ENCODE results near the gene ADCY1. TPM values are rescaled to one million over a fixed set of nuclear protein-coding genes. Genes with fewer than 3 reads are reported as not detected.

Gene ADCY1
- total and polyA plus RNA-seq, 2 donors from 2014 or later = 2.9 to 3.7 TPM

DNA sequence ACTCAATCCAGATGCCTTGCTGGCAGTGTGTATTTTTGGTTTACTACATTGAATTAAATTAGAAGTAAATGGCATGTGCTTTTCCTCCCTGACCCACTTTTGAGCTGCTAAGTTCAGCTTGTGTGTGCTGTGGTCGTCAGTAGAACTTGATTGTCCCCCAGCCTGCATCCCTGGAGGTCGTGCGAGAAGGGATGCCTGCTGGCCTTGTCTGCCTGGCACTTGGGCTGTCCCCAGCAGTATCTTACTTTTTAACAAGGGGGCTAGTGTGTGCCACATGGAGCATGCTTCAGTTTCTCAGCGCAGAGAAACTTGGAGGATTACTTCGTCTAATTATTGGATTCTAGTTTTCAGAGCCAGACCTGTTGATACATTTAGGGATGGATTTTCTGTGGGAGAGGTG is 80.2 kb downstream of the ADCY1 start:
- Histone ChIP-seq H3K27me3 (ENCODE audit: control insufficient read depth, insufficient read depth, low read length) (no peaks in the 10 kb centered on the region), H3K9me3 (ENCODE audit: control insufficient read depth in 2 of 3, insufficient read depth in 1 of 3, low read length in 3 of 3) (no peaks in the 10 kb centered on the region), H3K4me1 (ENCODE audit: control insufficient read depth in 2 of 3, insufficient read depth in 2 of 3, low read depth in 1 of 3, low read length in 3 of 3) (no peaks in the 10 kb centered on the region), H3K4me3 (ENCODE audit: low read length in 3 of 3) (no peak overlapping the region), H3K9ac (ENCODE audit: low read length in 3 of 3) (no peak overlapping the region), H3K27ac (ENCODE audit: low read depth in 2 of 2, low read length in 2 of 2) (no peak overlapping the region), H3K36me3 (ENCODE audit: control insufficient read depth in 2 of 3, insufficient read depth in 3 of 3, low read length in 3 of 3) (no peaks in the 10 kb centered on the region)
- intact Hi-C loops (cut with DNase I) = no loop called here
- FAIRE-seq (no peak), DNase-seq (no peak)
- TF ChIP-seq, protein P1, sequence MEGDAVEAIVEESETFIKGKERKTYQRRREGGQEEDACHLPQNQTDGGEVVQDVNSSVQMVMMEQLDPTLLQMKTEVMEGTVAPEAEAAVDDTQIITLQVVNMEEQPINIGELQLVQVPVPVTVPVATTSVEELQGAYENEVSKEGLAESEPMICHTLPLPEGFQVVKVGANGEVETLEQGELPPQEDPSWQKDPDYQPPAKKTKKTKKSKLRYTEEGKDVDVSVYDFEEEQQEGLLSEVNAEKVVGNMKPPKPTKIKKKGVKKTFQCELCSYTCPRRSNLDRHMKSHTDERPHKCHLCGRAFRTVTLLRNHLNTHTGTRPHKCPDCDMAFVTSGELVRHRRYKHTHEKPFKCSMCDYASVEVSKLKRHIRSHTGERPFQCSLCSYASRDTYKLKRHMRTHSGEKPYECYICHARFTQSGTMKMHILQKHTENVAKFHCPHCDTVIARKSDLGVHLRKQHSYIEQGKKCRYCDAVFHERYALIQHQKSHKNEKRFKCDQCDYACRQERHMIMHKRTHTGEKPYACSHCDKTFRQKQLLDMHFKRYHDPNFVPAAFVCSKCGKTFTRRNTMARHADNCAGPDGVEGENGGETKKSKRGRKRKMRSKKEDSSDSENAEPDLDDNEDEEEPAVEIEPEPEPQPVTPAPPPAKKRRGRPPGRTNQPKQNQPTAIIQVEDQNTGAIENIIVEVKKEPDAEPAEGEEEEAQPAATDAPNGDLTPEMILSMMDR (IDR thresholded peaks at IDR 0.05; ENCODE audit: borderline replicate concordance, extremely low read depth, insufficient read depth) = no peak

DNA sequence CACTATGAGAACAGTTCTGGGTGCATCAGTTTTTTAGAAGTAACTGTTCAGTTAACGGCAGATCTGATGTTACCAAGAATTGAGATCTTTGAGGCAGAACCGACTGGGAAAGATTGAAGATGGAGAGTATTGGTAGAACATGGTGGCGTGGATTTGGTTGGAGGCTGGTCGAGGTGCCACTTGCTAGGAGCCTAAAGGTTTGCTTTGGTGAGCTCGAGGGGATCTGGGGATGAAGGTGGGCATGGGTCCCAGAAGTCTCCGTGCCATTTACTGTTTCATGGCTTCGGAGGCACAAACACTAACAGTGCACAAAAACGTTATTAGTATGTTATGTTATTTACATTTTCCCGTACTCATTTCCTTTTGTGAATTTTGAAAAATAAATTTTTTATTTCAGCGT is 81.4 kb downstream of the ADCY1 start:
- no peak overlapping the region for H3K27ac ChIP-seq (ENCODE audit: low read depth in 2 of 2, low read length in 2 of 2)

DNA sequence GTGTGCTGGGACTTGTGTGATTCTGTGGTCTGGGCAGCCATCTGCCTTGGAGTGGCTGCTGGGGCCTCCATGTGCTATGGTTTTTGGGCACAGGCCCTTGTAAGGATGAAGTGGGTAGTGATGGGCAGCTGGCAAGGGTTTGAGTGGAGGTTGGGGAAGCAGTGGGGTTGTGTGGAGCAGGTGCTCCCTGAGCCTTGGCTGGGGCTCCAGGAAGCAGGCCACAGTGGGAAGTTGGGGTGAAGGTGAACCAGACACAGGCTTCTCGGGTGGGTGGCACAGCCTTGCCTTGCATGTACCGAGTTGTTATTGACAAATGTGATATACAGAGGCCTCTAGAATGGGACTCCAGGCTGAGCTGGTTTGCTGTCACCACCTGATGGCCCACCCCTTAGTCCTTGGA is 82.3 kb downstream of the ADCY1 start:
- no peaks in the 10 kb centered on the region for H3K9me3 ChIP-seq (ENCODE audit: control insufficient read depth in 2 of 3, insufficient read depth in 1 of 3, low read length in 3 of 3)
- no peaks in the 10 kb centered on the region for H3K36me3 ChIP-seq (ENCODE audit: control insufficient read depth in 2 of 3, insufficient read depth in 3 of 3, low read length in 3 of 3)
- H3K9ac ChIP-seq (ENCODE audit: low read length in 3 of 3) = no peak overlapping the region
- H3K27me3 ChIP-seq (ENCODE audit: control insufficient read depth, insufficient read depth, low read length) = no peaks in the 10 kb centered on the region
- FAIRE-seq (no peak), DNase-seq (no peak)
- H3K27ac ChIP-seq (ENCODE audit: low read depth in 2 of 2, low read length in 2 of 2) = no peak overlapping the region
- H3K4me3 ChIP-seq (ENCODE audit: low read length in 3 of 3) = no peak overlapping the region
- H3K4me1 ChIP-seq (ENCODE audit: control insufficient read depth in 2 of 3, insufficient read depth in 2 of 3, low read depth in 1 of 3, low read length in 3 of 3) = no peaks in the 10 kb centered on the region
- TF ChIP-seq, protein P1 (IDR thresholded peaks at IDR 0.05; ENCODE audit: borderline replicate concordance, extremely low read depth, insufficient read depth) = no peak
- intact Hi-C loops (cut with DNase I) = no loop called here

More for the DNA sequence above, 81.4 kb downstream of the ADCY1 start:
- FAIRE-seq (no peak), DNase-seq (no peak)
- no peak overlapping the region for H3K4me3 ChIP-seq (ENCODE audit: low read length in 3 of 3)
- intact Hi-C loops (cut with DNase I) = no loop called here
- H3K36me3 ChIP-seq (ENCODE audit: control insufficient read depth in 2 of 3, insufficient read depth in 3 of 3, low read length in 3 of 3) = no peaks in the 10 kb centered on the region
- TF ChIP-seq, protein P1 (IDR thresholded peaks at IDR 0.05; ENCODE audit: borderline replicate concordance, extremely low read depth, insufficient read depth) = no peak
- H3K27me3 ChIP-seq (ENCODE audit: control insufficient read depth, insufficient read depth, low read length) = no peaks in the 10 kb centered on the region
- no peaks in the 10 kb centered on the region for H3K4me1 ChIP-seq (ENCODE audit: control insufficient read depth in 2 of 3, insufficient read depth in 2 of 3, low read depth in 1 of 3, low read length in 3 of 3)
- H3K9ac ChIP-seq (ENCODE audit: low read length in 3 of 3) = no peak overlapping the region
- no peaks in the 10 kb centered on the region for H3K9me3 ChIP-seq (ENCODE audit: control insufficient read depth in 2 of 3, insufficient read depth in 1 of 3, low read length in 3 of 3)
